ENCODE results near the gene PHF24. TPM values are rescaled to one million over a fixed set of nuclear protein-coding genes. Genes with fewer than 3 reads are reported as not detected.

The PHF24 gene
- polyA plus RNA-seq, 4 donors: 0.13 to 0.25 (median 0.23) TPM

Other genes starting within 250 kb of the PHF24 start
- gene CCL21, start 248.1 kb upstream of the PHF24 start, polyA plus RNA-seq (ENCODE audit: insufficient read length in 4 of 4): 10 to 100 TPM; 11.7 to 36.8 (median 23.6) TPM
- 10 to 100 TPM; 10.3 to 11.4 (median 10.9) TPM for gene DNAJB5, start 31.5 kb downstream of the PHF24 start, polyA plus RNA-seq (ENCODE audit: insufficient read length in 4 of 4)
- gene VCP, start 114.3 kb downstream of the PHF24 start, polyA plus RNA-seq (ENCODE audit: insufficient read length in 4 of 4): 100 to 1,000 TPM; 248 to 270 (median 261) TPM
- 10 to 100 TPM; 38.3 to 43.6 (median 39.1) TPM for gene FANCG, start 121.7 kb downstream of the PHF24 start, polyA plus RNA-seq (ENCODE audit: insufficient read length in 4 of 4)
- gene PIGO, start 138.3 kb downstream of the PHF24 start, polyA plus RNA-seq (ENCODE audit: insufficient read length in 4 of 4): 10 to 100 TPM; 30.9 to 38.3 (median 33.4) TPM
- 100 to 1,000 TPM; 125 to 138 (median 129) TPM for gene STOML2, start 144.8 kb downstream of the PHF24 start, polyA plus RNA-seq (ENCODE audit: insufficient read length in 4 of 4)
- 10 to 100 TPM; 12.7 to 14.8 (median 13.6) TPM for gene ATOSB, start 157.6 kb downstream of the PHF24 start, polyA plus RNA-seq (ENCODE audit: insufficient read length in 4 of 4)
- gene UNC13B, start 203.7 kb downstream of the PHF24 start, polyA plus RNA-seq (ENCODE audit: insufficient read length in 4 of 4): 10 to 100 TPM; 25.1 to 27.6 (median 26.6) TPM

Data from right renal pelvis (tissue), 4 donors.